Measurements from ENCODE around the gene TM4SF4.

The TM4SF4 gene

GRCh38 chr3:149502438-149502837 lies 27.9 kb downstream of the TM4SF4 start:
- Mint-ChIP-seq H3K9me3 (no peaks in the 10 kb centered on the region), H3K27me3 (peaks cover 4% of the 10 kb centered on the region), H3K4me3 (no peak overlapping the region)

GRCh38 chr3:149506540-149506939 lies 32.0 kb downstream of the TM4SF4 start:
- Mint-ChIP-seq H3K4me1 (ENCODE audit: low read depth) (peaks cover 32% of the 10 kb centered on the region), H3K9me3 (no peaks in the 10 kb centered on the region), H3K36me3 (ENCODE audit: low read depth) (no peaks in the 10 kb centered on the region), H3K27ac (no peak overlapping the region), H3K27me3 (peaks cover 7% of the 10 kb centered on the region), H3K4me3 (no peak overlapping the region)
- intact Hi-C loops (cut with micrococcal nuclease): no loop called here

More at GRCh38 chr3:149502438-149502837, 27.9 kb downstream of the TM4SF4 start:
- intact Hi-C loops (cut with micrococcal nuclease): no loop called here
- Mint-ChIP-seq H3K36me3 (ENCODE audit: low read depth) (no peaks in the 10 kb centered on the region), H3K4me1 (ENCODE audit: low read depth) (peaks cover 18% of the 10 kb centered on the region), H3K27ac (no peak overlapping the region)

- no peaks in the 10 kb centered on the region for H3K36me3 Mint-ChIP-seq (ENCODE audit: low read depth)
- H3K4me3 Mint-ChIP-seq: no peak overlapping the region
- peaks cover 32% of the 10 kb centered on the region for H3K4me1 Mint-ChIP-seq (ENCODE audit: low read depth)
- intact Hi-C loops (cut with micrococcal nuclease): no loop called here
- H3K9me3 Mint-ChIP-seq: no peaks in the 10 kb centered on the region
- peak overlapping the region; percentile 45 for H3K27ac Mint-ChIP-seq
- H3K27me3 Mint-ChIP-seq: peaks cover 7% of the 10 kb centered on the region
Measured at GRCh38 chr3:149506965-149507364, 32.5 kb downstream of the TM4SF4 start.

GRCh38 chr3:149507491-149508324 lies 33.2 kb downstream of the TM4SF4 start:
- intact Hi-C loops (cut with micrococcal nuclease): no loop called here
- Mint-ChIP-seq H3K27me3 (peaks cover 11% of the 10 kb centered on the region), H3K27ac (peak overlapping the region; percentile 45), H3K4me3 (peak overlapping the region; percentile 63), H3K36me3 (ENCODE audit: low read depth) (no peaks in the 10 kb centered on the region), H3K9me3 (no peaks in the 10 kb centered on the region), H3K4me1 (ENCODE audit: low read depth) (peaks cover 36% of the 10 kb centered on the region)

GRCh38 chr3:149509526-149509925 lies 35.0 kb downstream of the TM4SF4 start:
- Mint-ChIP-seq H3K9me3 (no peaks in the 10 kb centered on the region), H3K27ac (no peak overlapping the region), H3K4me1 (ENCODE audit: low read depth) (peaks cover 36% of the 10 kb centered on the region), H3K4me3 (no peak overlapping the region), H3K36me3 (ENCODE audit: low read depth) (no peaks in the 10 kb centered on the region), H3K27me3 (peaks cover 14% of the 10 kb centered on the region)
- intact Hi-C loops (cut with micrococcal nuclease): no loop called here

GRCh38 chr3:149510480-149510879 lies 36.0 kb downstream of the TM4SF4 start:
- Mint-ChIP-seq H3K27me3 (peaks cover 18% of the 10 kb centered on the region), H3K4me3 (no peak overlapping the region), H3K27ac (no peak overlapping the region), H3K4me1 (ENCODE audit: low read depth) (peaks cover 36% of the 10 kb centered on the region), H3K36me3 (ENCODE audit: low read depth) (no peaks in the 10 kb centered on the region), H3K9me3 (no peaks in the 10 kb centered on the region)
- intact Hi-C loops (cut with micrococcal nuclease): loop anchor here (5.0 kb wide), 1 partner anchor 207 kb away; no protein-coding TSS in a partner anchor

GRCh38 chr3:149511040-149511626 lies 36.6 kb downstream of the TM4SF4 start:
- Mint-ChIP-seq H3K4me3 (no peak overlapping the region), H3K27ac (no peak overlapping the region), H3K36me3 (ENCODE audit: low read depth) (no peaks in the 10 kb centered on the region), H3K27me3 (peaks cover 18% of the 10 kb centered on the region), H3K9me3 (no peaks in the 10 kb centered on the region), H3K4me1 (ENCODE audit: low read depth) (peaks cover 36% of the 10 kb centered on the region)
- intact Hi-C loops (cut with micrococcal nuclease): loop anchor here (5.0 kb wide), 1 partner anchor 206 kb away; no protein-coding TSS in a partner anchor

GRCh38 chr3:149512073-149512782 lies 37.7 kb downstream of the TM4SF4 start:
- H3K27me3 Mint-ChIP-seq: peaks cover 18% of the 10 kb centered on the region
- H3K9me3 Mint-ChIP-seq: no peaks in the 10 kb centered on the region
- no peak overlapping the region for H3K27ac Mint-ChIP-seq
- H3K4me1 Mint-ChIP-seq (ENCODE audit: low read depth): peaks cover 28% of the 10 kb centered on the region
- no peak overlapping the region for H3K4me3 Mint-ChIP-seq
- intact Hi-C loops (cut with micrococcal nuclease): loop anchor here (5.0 kb wide), 1 partner anchor 205 kb away; no protein-coding TSS in a partner anchor
- H3K36me3 Mint-ChIP-seq (ENCODE audit: low read depth): no peaks in the 10 kb centered on the region

GRCh38 chr3:149514471-149514870 lies 40.0 kb downstream of the TM4SF4 start:
- H3K9me3 Mint-ChIP-seq: no peaks in the 10 kb centered on the region
- intact Hi-C loops (cut with micrococcal nuclease): loop anchor here (5.0 kb wide), 1 partner anchor 203 kb away; no protein-coding TSS in a partner anchor
- H3K4me1 Mint-ChIP-seq (ENCODE audit: low read depth): peaks cover 16% of the 10 kb centered on the region

GRCh38 chr3:149515249-149515648 lies 40.8 kb downstream of the TM4SF4 start:
- intact Hi-C loops (cut with micrococcal nuclease): no loop called here
- Mint-ChIP-seq H3K4me3 (no peak overlapping the region), H3K27me3 (peaks cover 22% of the 10 kb centered on the region), H3K36me3 (ENCODE audit: low read depth) (no peaks in the 10 kb centered on the region), H3K4me1 (ENCODE audit: low read depth) (peaks cover 10% of the 10 kb centered on the region), H3K27ac (no peak overlapping the region), H3K9me3 (no peaks in the 10 kb centered on the region)

More at GRCh38 chr3:149514471-149514870, 40.0 kb downstream of the TM4SF4 start:
- H3K27ac Mint-ChIP-seq: no peak overlapping the region
- H3K27me3 Mint-ChIP-seq: peaks cover 22% of the 10 kb centered on the region
- no peaks in the 10 kb centered on the region for H3K36me3 Mint-ChIP-seq (ENCODE audit: low read depth)
- no peak overlapping the region for H3K4me3 Mint-ChIP-seq

- Mint-ChIP-seq H3K27me3 (peaks cover 14% of the 10 kb centered on the region), H3K9me3 (no peaks in the 10 kb centered on the region), H3K36me3 (ENCODE audit: low read depth) (no peaks in the 10 kb centered on the region), H3K4me3 (no peak overlapping the region), H3K27ac (no peak overlapping the region), H3K4me1 (ENCODE audit: low read depth) (peaks cover 4% of the 10 kb centered on the region)
- intact Hi-C loops (cut with micrococcal nuclease): no loop called here
Measured at GRCh38 chr3:149516920-149517319, 42.4 kb downstream of the TM4SF4 start.

- Mint-ChIP-seq H3K36me3 (ENCODE audit: low read depth) (no peaks in the 10 kb centered on the region), H3K4me3 (no peak overlapping the region), H3K27me3 (peaks cover 19% of the 10 kb centered on the region), H3K9me3 (no peaks in the 10 kb centered on the region), H3K4me1 (ENCODE audit: low read depth) (no peaks in the 10 kb centered on the region), H3K27ac (no peak overlapping the region)
- intact Hi-C loops (cut with micrococcal nuclease): no loop called here
Measured at GRCh38 chr3:149519912-149520311, 45.4 kb downstream of the TM4SF4 start.

- intact Hi-C loops (cut with micrococcal nuclease): no loop called here
- H3K27me3 Mint-ChIP-seq: peaks cover 21% of the 10 kb centered on the region
- H3K4me3 Mint-ChIP-seq: no peak overlapping the region
Measured at GRCh38 chr3:149523512-149524299, 49.2 kb downstream of the TM4SF4 start.

More at GRCh38 chr3:149523512-149524299, 49.2 kb downstream of the TM4SF4 start:
- H3K27ac Mint-ChIP-seq: no peak overlapping the region
- no peaks in the 10 kb centered on the region for H3K36me3 Mint-ChIP-seq (ENCODE audit: low read depth)
- H3K4me1 Mint-ChIP-seq (ENCODE audit: low read depth): no peaks in the 10 kb centered on the region
- no peaks in the 10 kb centered on the region for H3K9me3 Mint-ChIP-seq
